ENCODE measurements around the gene MAPK7. TPM values are rescaled to one million over a fixed set of nuclear protein-coding genes. Genes with fewer than 3 reads are reported as not detected.

The MAPK7 gene
- total RNA-seq, 1 donor from 2014 or later = 25.1 TPM

GRCh38 chr17:19386051-19386929 is 8.0 kb downstream of the MAPK7 start:
- TF ChIP-seq EZH2 (IDR thresholded peaks at IDR 0.05; ENCODE audit: insufficient read depth, low read length) (no peak), CTCF (IDR thresholded peaks at IDR 0.05; ENCODE audit: insufficient read depth, low read depth, low read length) (no peak)
- peak; percentile 72 for DNase-seq (ENCODE audit: low read depth)
- H3K36me3 Mint-ChIP-seq (ENCODE audit: low read depth, unreplicated experiment) = peaks cover 13% of the 10 kb centered on the region
- H4K20me1 ChIP-seq (ENCODE audit: insufficient read depth, low read length) = peaks cover 43% of the 10 kb centered on the region
- peak overlapping the region; percentile 50 for H3K4me3 Mint-ChIP-seq (ENCODE audit: unreplicated experiment)
- H3K79me2 ChIP-seq (ENCODE audit: insufficient read depth, low read length) = peaks cover 16% of the 10 kb centered on the region
- H3K9me3 Mint-ChIP-seq (ENCODE audit: unreplicated experiment) = no peaks in the 10 kb centered on the region
- H3K4me2 ChIP-seq (ENCODE audit: low read length) = peak overlapping the region; percentile 83
- H3K4me1 Mint-ChIP-seq (ENCODE audit: low read depth, unreplicated experiment) = peaks cover 26% of the 10 kb centered on the region
- no peaks in the 10 kb centered on the region for H3K9me3 ChIP-seq (ENCODE audit: insufficient read depth, low read depth, low read length)
- peak overlapping the region; percentile 52 for H3K27ac ChIP-seq (ENCODE audit: low read depth, low read length)
- H3K36me3 ChIP-seq (ENCODE audit: insufficient read depth, low read length) = peaks cover 9% of the 10 kb centered on the region
- peak overlapping the region; percentile 21 for H3K9ac ChIP-seq (ENCODE audit: low read length)
- H2AFZ ChIP-seq (ENCODE audit: low read depth, low read length) = no peak overlapping the region
- peaks cover 25% of the 10 kb centered on the region for H3K4me1 ChIP-seq (ENCODE audit: insufficient read depth, low read length)
- peak; percentile 49 for FAIRE-seq
- no peaks in the 10 kb centered on the region for H3K27me3 ChIP-seq (ENCODE audit: insufficient read depth, low read length)
- peaks cover 3% of the 10 kb centered on the region for H3K27me3 Mint-ChIP-seq (ENCODE audit: low read depth, unreplicated experiment)
- H3K4me3 ChIP-seq (ENCODE audit: insufficient read depth, low read depth, low read length) = peak overlapping the region; percentile 42
- peak overlapping the region; percentile 77 for H3K27ac Mint-ChIP-seq (ENCODE audit: unreplicated experiment)

DNA sequence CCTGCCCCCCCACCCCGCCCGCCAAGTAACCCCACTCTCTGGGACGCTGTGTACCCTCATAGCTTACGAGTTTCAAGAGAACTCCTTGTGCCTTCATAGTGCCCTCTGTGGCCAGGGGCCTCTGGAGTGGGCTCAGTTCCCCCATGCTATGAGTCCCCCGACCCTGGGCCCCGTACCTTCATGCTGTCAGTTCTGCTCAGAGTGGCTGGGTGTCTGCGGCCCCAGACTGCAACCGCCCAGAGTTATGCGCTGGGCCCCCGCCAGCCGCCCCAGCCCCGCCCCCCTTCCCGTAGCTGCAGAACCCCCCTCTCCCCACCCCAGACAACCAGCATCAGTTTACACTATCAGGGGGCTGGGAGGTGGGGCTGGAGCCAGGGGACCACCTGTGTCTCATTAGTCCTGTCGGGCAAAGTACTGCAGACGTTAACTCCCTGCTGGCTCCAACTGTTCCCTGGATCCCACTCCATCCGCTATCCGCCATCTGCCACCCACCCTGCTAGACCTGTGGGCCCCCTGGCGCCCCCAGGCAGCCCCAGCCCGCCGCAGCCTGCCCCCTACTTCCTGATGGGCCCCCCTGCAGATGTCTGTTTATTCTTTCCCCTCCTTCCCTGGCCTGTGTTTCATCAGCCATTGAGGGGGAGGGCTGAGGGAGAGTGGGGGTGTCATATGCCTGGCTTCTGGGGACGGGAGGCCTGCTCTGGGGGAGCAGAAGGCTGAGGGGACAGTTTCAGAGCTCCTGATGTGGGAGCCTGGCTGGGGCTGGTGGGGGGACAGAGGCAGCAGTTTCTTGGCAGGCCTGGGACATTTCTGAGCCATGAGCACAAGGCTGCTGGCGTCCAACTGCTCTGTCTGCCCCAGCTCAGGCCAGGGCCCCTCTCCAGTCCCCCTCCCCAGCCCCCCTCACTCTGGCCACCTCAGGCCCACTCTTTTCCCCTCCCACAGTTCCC is 8.9 kb downstream of the MAPK7 start, which contains the start of gene MFAP4:
Gene MFAP4 (minus strand): TSS at position 217 of the 947 bp plus-strand sequence. CDS start 35 bp downstream, at position 182.
- Histone ChIP-seq H4K20me1 (ENCODE audit: insufficient read depth, low read length) (peaks cover 37% of the 10 kb centered on the region), H3K4me2 (ENCODE audit: low read length) (peak within 1 kb of the TSS; percentile 83), H3K27ac (ENCODE audit: low read depth, low read length) (peak within 1 kb of the TSS; percentile 64), H3K4me3 (ENCODE audit: insufficient read depth, low read depth, low read length) (peak within 1 kb of the TSS; percentile 42), H3K9me3 (ENCODE audit: insufficient read depth, low read depth, low read length) (no peaks in the 10 kb centered on the region), H3K9ac (ENCODE audit: low read length) (peak within 1 kb of the TSS; percentile 72), H2AFZ (ENCODE audit: low read depth, low read length) (peak within 1 kb of the TSS; percentile 5), H3K4me1 (ENCODE audit: insufficient read depth, low read length) (peaks cover 25% of the 10 kb centered on the region), H3K79me2 (ENCODE audit: insufficient read depth, low read length) (peaks cover 12% of the 10 kb centered on the region), H3K36me3 (ENCODE audit: insufficient read depth, low read length) (peaks cover 9% of the 10 kb centered on the region), H3K27me3 (ENCODE audit: insufficient read depth, low read length) (no peaks in the 10 kb centered on the region)
- Mint-ChIP-seq H3K36me3 (ENCODE audit: low read depth, unreplicated experiment) (peaks cover 12% of the 10 kb centered on the region), H3K27ac (ENCODE audit: unreplicated experiment) (peak within 1 kb of the TSS; percentile 78), H3K27me3 (ENCODE audit: low read depth, unreplicated experiment) (peaks cover 5% of the 10 kb centered on the region), H3K4me3 (ENCODE audit: unreplicated experiment) (peak within 1 kb of the TSS; percentile 50), H3K4me1 (ENCODE audit: low read depth, unreplicated experiment) (peaks cover 26% of the 10 kb centered on the region), H3K9me3 (ENCODE audit: unreplicated experiment) (no peaks in the 10 kb centered on the region)
- no peak for TF ChIP-seq EZH2 (IDR thresholded peaks at IDR 0.05; ENCODE audit: insufficient read depth, low read length)
- TF ChIP-seq CTCF (IDR thresholded peaks at IDR 0.05; ENCODE audit: insufficient read depth, low read depth, low read length) = no peak
- DNase-seq (ENCODE audit: low read depth) (peak; percentile 84), FAIRE-seq (no peak)
